Hematopoietic multipotent progenitor cell treated with erythropoietin and hydrocortisone succinate and interleukin-3 and kit ligand, for 6 days (in vitro differentiated cells): ENCODE data around the gene PRIM2.
"Not testable (repeated sequence)": the region's sequence is repeated elsewhere in the genome, so short reads cannot be mapped to it uniquely, and the experiment has no call there.

Source experiments
- DNase-seq: peaks from one replicate; pipeline ENCODE4 v3.0.0-alpha.2; 2015

PRIM2 gene

GRCh38 chr6:57310095-57310816 is 7.2 kb upstream of the PRIM2 start:
- not testable (repeated sequence) for DNase-seq

DNA sequence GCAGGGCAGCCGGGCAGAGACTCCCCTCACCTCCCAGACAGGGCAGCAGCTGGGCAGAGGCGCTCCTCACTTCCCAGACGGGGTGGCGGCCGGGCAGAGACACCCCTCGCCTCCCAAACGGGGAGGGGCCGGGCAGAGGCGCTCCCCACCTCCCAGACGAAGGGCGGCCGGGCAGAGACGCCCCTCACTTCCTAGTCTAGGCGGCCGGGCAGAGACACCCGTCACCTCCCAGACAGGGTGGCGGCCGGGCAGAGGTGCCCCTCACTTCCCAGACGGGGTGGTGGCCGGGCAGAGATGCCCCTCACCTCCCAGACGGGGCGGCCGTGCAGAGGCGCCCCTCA is 6.6 kb upstream of the PRIM2 start:
- no peak for DNase-seq

- not testable (repeated sequence) for DNase-seq
Measured at GRCh38 chr6:57311300-57312003, 6.0 kb upstream of the PRIM2 start.

DNA sequence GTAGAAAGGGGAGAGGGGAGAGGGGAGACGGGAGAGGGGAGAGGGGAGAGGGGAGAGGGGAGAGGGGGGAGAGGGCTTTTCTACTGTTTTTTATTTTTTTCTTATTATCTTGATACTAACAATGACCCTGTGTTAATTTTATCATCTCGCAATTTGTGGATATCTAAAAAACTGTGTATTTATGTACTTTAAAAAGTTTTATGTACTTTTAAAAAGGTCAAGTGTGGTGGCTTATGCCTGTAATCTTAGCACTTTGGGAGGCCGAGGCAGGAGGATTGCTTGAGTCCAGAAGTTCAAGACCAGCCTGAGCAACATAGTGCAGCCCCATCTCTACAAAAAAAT is 5.5 kb upstream of the PRIM2 start:
- DNase-seq = no peak

DNA sequence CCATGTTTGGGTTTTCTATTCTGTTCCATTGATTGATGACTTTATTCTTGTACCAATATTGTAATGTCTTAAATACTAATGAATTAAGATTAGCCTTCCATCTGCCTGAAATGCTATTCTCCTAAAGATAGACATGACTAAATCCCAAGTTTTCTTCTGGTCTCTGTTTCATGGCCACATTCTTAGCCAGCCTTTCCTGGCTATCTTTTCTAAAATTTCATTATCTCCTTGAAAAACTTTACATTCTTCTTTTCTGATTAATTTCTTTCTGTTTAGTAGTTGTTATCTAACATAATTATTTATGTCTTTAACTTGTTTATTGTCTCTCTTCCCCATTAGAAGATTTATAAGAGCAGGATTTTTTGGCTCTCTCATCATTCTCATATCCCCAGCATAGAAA is 4.4 kb upstream of the PRIM2 start:
- no peak for DNase-seq

DNA sequence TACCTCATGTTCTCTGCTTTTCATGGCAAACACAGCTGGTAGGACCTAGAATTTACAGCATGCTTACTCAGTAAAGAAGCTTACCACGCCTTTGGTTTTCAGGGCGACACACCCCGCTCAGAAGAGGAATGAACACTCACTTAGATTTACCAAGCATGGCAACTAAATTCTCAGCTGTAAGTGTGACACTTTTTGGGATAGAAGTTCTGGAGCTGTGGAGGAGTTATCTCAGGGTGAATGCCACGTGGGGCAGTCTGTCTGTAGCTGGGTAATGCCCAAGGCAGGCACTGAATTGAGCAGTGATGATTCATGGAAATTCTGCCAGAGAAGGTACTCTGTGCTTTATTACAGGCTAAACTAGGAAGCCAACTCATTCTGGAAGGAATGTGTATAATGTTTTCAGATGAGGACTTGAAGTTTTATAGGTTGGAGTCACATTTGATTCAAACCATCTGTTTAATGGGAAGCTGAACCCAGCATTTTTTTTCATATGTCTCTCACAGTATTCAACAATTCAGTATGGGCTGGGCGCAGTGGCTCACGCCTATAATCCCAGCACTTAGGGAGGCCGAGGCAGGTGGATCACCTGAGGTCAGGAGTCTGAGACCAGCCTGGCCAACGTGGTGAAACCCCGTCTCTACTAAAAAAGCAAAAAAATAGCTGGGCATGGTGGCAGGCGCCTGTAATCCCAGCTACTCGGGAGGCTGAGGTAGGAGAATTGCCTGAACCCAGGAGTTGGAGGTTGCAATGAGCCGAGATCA is 3.5 kb upstream of the PRIM2 start:
- no peak for DNase-seq

DNA sequence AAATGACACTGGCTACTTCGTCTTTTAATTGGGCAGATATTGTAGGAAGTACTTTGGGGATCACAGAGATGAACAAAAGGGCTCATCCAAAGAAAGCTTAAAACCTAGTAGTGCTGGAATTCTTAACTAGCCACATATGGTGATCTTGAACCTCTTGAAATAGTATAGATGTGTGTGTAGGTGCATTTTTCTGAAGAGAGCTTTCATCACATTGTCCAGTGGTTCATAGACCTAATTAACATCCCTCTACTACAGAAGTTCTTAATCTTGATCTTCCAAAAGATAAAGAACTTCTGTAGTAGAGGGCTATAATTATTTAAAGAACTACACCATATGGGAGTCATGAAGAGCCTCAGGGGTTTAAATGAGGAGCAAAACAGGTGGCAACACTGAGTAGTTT is 2.3 kb upstream of the PRIM2 start:
- DNase-seq = no peak

DNA sequence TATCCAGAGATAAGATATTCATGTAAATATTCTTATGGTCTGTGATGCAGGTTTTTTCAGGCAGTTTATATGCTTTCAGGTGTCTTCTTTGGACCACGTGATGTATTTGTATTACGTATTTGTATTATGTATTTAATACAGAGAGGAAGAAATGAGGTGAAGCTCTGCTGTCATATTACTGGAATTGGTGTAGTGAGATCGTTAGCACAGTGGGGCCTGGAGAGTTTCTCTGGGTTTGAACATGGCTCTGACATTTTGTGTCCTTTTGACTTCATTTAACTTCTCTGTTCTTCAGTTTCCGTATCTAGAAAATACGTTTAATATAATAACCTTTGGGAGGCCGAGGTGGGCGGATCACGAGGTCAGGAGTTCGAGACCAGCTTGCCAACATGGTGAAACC is 1.6 kb upstream of the PRIM2 start:
- no peak for DNase-seq

- peak; percentile 96 for DNase-seq
Measured at GRCh38 chr6:57316581-57317059, 810 bp upstream of the PRIM2 start.

GRCh38 chr6:57324538-57324937 is 7.1 kb downstream of the PRIM2 start:
- peak; percentile 64 for DNase-seq

- DNase-seq = no peak
Measured at GRCh38 chr6:57327311-57327710, 9.9 kb downstream of the PRIM2 start.

DNA sequence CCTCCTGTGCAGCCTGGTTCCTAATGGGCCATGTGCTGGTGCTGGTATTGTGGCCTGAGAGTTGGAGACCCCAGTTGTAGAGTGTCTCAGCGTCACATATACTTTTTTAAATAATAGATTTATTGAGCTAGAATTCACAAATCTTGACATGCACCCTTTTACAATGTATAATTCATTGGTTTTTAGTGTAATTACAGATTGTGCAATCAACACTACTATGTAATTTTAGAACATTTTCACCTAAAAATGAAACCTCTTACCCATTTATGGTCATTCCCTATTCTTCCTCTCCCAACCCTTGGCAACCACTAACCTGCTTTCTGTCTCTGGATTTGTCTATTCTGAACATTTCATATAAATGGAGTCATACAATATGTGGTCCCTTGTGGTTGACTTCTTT is 10.6 kb downstream of the PRIM2 start:
- DNase-seq = no peak

- no peak for DNase-seq
Measured at GRCh38 chr6:57329933-57330332, 12.5 kb downstream of the PRIM2 start.

- no peak for DNase-seq
Measured at GRCh38 chr6:57342148-57342669, 24.8 kb downstream of the PRIM2 start.

- DNase-seq = not testable (repeated sequence)
Measured at GRCh38 chr6:57343342-57343741, 25.9 kb downstream of the PRIM2 start.

DNA sequence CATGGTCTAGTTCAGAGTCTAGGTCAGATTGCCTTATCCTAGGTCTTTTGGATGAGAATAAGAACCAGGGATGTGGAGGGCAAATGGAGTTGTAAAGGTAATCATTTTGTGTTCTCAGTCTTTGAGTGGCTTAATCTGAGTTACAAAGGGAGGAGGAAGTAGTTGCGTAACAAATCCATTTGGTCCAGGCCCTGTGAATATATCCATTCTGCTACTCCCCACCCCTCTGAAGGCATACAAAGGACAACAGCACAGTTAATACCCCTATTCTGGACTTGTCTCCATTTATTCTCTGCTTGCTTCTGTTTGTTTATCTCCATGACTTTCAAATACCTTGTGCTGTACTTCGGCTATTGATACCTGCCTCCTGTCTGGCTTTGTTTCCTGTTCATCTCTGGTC is 29.3 kb downstream of the PRIM2 start:
- DNase-seq = peak; percentile 18

GRCh38 chr6:57347597-57347996 is 30.2 kb downstream of the PRIM2 start:
- not testable (repeated sequence) for DNase-seq

DNA sequence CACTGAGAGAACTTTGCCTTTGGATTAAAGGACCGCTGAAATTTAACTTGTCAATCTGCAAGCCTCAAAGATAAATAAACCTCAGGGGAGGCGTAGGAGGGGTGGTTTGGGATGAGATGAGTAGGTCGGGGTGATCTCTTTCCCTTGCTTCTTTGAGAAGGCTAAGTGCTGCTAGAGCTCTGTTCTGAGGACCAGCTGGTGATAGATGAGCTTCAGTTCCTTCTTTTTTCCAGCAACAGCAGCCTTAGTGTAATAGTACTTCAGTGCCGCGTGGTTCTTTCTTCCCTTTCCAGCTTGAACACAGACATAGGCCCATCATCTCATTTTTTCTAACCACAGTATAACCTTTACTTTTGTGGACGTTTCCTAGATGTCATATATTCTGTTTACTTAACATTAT is 33.0 kb downstream of the PRIM2 start:
- not testable (repeated sequence) for DNase-seq

DNA sequence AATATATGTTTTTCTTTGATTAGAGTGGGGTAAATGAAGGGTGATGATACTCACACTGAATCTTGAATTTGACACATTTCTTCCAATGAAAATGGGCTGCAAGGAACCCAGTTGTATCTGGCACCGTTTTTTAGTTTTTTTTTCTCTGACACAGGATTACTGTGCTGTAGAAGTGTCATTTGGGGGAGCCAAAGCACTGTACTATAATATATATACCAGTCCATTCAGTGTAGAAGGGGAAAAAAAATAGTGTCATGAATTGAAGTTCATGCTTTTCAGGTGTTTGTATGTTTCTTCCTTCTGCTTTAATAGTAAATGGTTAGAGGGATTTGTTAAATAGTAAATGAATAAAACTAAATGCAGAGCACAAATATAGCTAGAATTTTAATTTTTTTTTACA is 35.2 kb downstream of the PRIM2 start:
- DNase-seq = not testable (repeated sequence)

GRCh38 chr6:57358319-57358718 is 40.9 kb downstream of the PRIM2 start:
- not testable (repeated sequence) for DNase-seq

DNA sequence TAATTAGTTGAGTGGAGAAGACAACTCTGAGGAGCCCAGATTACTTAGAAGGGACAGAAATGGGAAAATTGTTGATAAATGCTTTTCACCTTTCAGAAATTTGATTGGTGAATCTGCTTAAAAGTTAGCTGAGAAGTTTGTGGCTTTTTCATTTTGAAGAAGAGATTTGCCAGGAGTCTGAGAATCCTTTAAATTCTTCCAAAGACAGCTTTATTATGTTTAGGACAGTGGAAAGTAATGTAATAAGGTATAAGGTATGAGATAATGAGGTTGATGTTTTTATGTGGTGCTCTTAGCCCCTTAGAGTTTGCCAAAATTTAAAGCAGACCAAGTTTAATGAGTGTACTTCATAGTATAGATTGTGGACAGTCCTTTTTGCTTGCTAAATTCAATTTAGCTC is 42.3 kb downstream of the PRIM2 start:
- not testable (repeated sequence) for DNase-seq

- DNase-seq = peak; percentile 10
Measured at GRCh38 chr6:57362340-57362739, 44.9 kb downstream of the PRIM2 start.

DNA sequence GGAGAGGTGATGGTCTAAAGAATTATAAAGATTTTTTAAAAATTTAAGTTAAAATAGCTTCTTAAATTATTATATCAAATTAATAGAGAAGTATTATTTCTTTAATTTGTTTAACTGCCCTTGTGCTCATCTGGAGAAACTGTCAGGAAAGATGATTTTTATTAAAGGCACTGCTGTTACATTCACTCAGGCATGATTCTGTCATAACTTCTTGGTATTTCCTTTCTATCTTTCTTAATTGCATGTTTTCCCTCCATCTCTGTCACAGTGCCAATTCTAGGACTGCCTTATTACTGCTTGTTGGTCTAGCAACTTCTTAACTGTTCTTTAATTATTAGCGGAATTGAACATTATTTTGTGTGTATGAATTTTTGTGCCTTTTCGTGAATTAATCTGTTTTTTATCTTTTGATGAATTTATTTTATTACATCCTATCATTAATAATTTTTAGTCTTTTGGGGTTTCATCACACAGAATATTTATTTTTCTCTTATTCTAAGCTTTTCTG is 47.7 kb downstream of the PRIM2 start:
- DNase-seq = not testable (repeated sequence)
